ENCODE measurements around the gene ZNF679.
"Not testable (repeated sequence)": the region's sequence is repeated elsewhere in the genome, so short reads cannot be mapped to it uniquely, and the experiment has no call there.

GRCh38 chr7:64219710-64220298 is 8.5 kb upstream of the ZNF679 start:
- TF ChIP-seq, protein P1, sequence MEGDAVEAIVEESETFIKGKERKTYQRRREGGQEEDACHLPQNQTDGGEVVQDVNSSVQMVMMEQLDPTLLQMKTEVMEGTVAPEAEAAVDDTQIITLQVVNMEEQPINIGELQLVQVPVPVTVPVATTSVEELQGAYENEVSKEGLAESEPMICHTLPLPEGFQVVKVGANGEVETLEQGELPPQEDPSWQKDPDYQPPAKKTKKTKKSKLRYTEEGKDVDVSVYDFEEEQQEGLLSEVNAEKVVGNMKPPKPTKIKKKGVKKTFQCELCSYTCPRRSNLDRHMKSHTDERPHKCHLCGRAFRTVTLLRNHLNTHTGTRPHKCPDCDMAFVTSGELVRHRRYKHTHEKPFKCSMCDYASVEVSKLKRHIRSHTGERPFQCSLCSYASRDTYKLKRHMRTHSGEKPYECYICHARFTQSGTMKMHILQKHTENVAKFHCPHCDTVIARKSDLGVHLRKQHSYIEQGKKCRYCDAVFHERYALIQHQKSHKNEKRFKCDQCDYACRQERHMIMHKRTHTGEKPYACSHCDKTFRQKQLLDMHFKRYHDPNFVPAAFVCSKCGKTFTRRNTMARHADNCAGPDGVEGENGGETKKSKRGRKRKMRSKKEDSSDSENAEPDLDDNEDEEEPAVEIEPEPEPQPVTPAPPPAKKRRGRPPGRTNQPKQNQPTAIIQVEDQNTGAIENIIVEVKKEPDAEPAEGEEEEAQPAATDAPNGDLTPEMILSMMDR (IDR thresholded peaks at IDR 0.05) = not testable (repeated sequence)
- not testable (repeated sequence) for TF ChIP-seq POLR2A (IDR thresholded peaks at IDR 0.05)
